Measurements from ENCODE around the gene FABP2. TPM values are rescaled to one million over a fixed set of nuclear protein-coding genes. Genes with fewer than 3 reads are reported as not detected.
"Not testable (repeated sequence)": the region's sequence is repeated elsewhere in the genome, so short reads cannot be mapped to it uniquely, and the experiment has no call there.

The FABP2 gene
- total RNA-seq, result not detected

GRCh38 chr4:119321921-119322687 is at the start of gene FABP2:
Gene FABP2 (minus strand): TSS chr4:119322138. CDS start chr4:119322102, 36 bp downstream.
- no peak for DNase-seq (ENCODE audit: low spot score in 2 of 2)
- FAIRE-seq, result no peak

GRCh38 chr4:119370951-119371683 is 49.2 kb upstream of the FABP2 start:
- not testable (repeated sequence) for FAIRE-seq; DNase-seq (ENCODE audit: low spot score in 2 of 2)

GRCh38 chr4:119370392-119370791 is 48.5 kb upstream of the FABP2 start:
- not testable (repeated sequence) for FAIRE-seq

GRCh38 chr4:119366802-119367201 is 44.9 kb upstream of the FABP2 start:
- not testable (repeated sequence) for FAIRE-seq

More at GRCh38 chr4:119370392-119370791, 48.5 kb upstream of the FABP2 start:
- DNase-seq (ENCODE audit: low spot score in 2 of 2), result not testable (repeated sequence)

GRCh38 chr4:119364203-119364602 is 42.3 kb upstream of the FABP2 start:
- not testable (repeated sequence) for DNase-seq (ENCODE audit: low spot score in 2 of 2); FAIRE-seq

More at GRCh38 chr4:119366802-119367201, 44.9 kb upstream of the FABP2 start:
- not testable (repeated sequence) for DNase-seq (ENCODE audit: low spot score in 2 of 2)

- FAIRE-seq; DNase-seq (ENCODE audit: low spot score in 2 of 2): not testable (repeated sequence)
Measured at GRCh38 chr4:119363372-119363771, 41.4 kb upstream of the FABP2 start.

- not testable (repeated sequence) for DNase-seq (ENCODE audit: low spot score in 2 of 2); FAIRE-seq
Measured at GRCh38 chr4:119362413-119362812, 40.5 kb upstream of the FABP2 start.

GRCh38 chr4:119359873-119360272 is 37.9 kb upstream of the FABP2 start:
- DNase-seq (ENCODE audit: low spot score in 2 of 2); FAIRE-seq: not testable (repeated sequence)

GRCh38 chr4:119356796-119357195 is 34.9 kb upstream of the FABP2 start:
- not testable (repeated sequence) for DNase-seq (ENCODE audit: low spot score in 2 of 2); FAIRE-seq

GRCh38 chr4:119356041-119356440 is 34.1 kb upstream of the FABP2 start:
- FAIRE-seq; DNase-seq (ENCODE audit: low spot score in 2 of 2): not testable (repeated sequence)

GRCh38 chr4:119353364-119353763 is 31.4 kb upstream of the FABP2 start:
- not testable (repeated sequence) for DNase-seq (ENCODE audit: low spot score in 2 of 2)

GRCh38 chr4:119348169-119348568 is 26.2 kb upstream of the FABP2 start:
- DNase-seq (ENCODE audit: low spot score in 2 of 2); FAIRE-seq: not testable (repeated sequence)

More at GRCh38 chr4:119353364-119353763, 31.4 kb upstream of the FABP2 start:
- not testable (repeated sequence) for FAIRE-seq

- not testable (repeated sequence) for DNase-seq (ENCODE audit: low spot score in 2 of 2); FAIRE-seq
Measured at GRCh38 chr4:119343293-119343692, 21.4 kb upstream of the FABP2 start.

GRCh38 chr4:119339895-119340294 is 18.0 kb upstream of the FABP2 start:
- not testable (repeated sequence) for DNase-seq (ENCODE audit: low spot score in 2 of 2); FAIRE-seq

GRCh38 chr4:119337010-119337409 is 15.1 kb upstream of the FABP2 start:
- FAIRE-seq, result no peak

GRCh38 chr4:119336332-119336979 is 14.5 kb upstream of the FABP2 start:
- not testable (repeated sequence) for FAIRE-seq; DNase-seq (ENCODE audit: low spot score in 2 of 2)

More at GRCh38 chr4:119337010-119337409, 15.1 kb upstream of the FABP2 start:
- no peak for DNase-seq (ENCODE audit: low spot score in 2 of 2)

- FAIRE-seq, result no peak
Measured at GRCh38 chr4:119329835-119330620, 8.1 kb upstream of the FABP2 start.

GRCh38 chr4:119328695-119329094 is 6.8 kb upstream of the FABP2 start:
- FAIRE-seq, result no peak
- no peak for DNase-seq (ENCODE audit: low spot score in 2 of 2)

More at GRCh38 chr4:119329835-119330620, 8.1 kb upstream of the FABP2 start:
- no peak for DNase-seq (ENCODE audit: low spot score in 2 of 2)

GRCh38 chr4:119317990-119318389 is 3.9 kb downstream of the FABP2 start:
- DNase-seq (ENCODE audit: low spot score in 2 of 2), result no peak
- no peak for FAIRE-seq

- no peak for FAIRE-seq
- no peak for DNase-seq (ENCODE audit: low spot score in 2 of 2)
Measured at GRCh38 chr4:119315036-119315435, 6.9 kb downstream of the FABP2 start.
